HepG2 (cell line): ENCODE measurements around the gene SECTM1. TPM values are rescaled to one million over a fixed set of nuclear protein-coding genes. Genes with fewer than 3 reads are reported as not detected.

ENCODE experiments used
- CBX1 ChIP-seq: IDR thresholded peaks from one replicate; pipeline ENCODE4 v1.6.1; 2016; ENCODE audit warnings: antibody characterized with exemption, low read depth
- EEA1 ChIP-seq: sonication (generic); formaldehyde crosslinking; IDR thresholded peaks from 2 replicates; pipeline ENCODE4 v1.5.1; 2020; ENCODE audit warnings: mild to moderate bottlenecking, missing genetic modification reagents, borderline replicate concordance
- FOSL1 ChIP-seq: sonication (generic); formaldehyde crosslinking; IDR thresholded peaks from 2 replicates; pipeline ENCODE4 v1.9.0; 2021; ENCODE audit warnings: missing genetic modification reagents, borderline replicate concordance
- FOXK1 ChIP-seq: sonication (generic); formaldehyde crosslinking; IDR thresholded peaks from 2 replicates; pipeline ENCODE4 v1.4.0; 2020; ENCODE audit warnings: low read depth, missing genetic modification reagents, borderline replicate concordance
- GABPB1 ChIP-seq: IDR thresholded peaks from 2 replicates; pipeline ENCODE4 v1.6.1; 2016; ENCODE audit warnings: mild to moderate bottlenecking, missing genetic modification reagents, moderate library complexity, missing compliant biosample characterization
- GATAD2A ChIP-seq: IDR thresholded peaks from 2 replicates; pipeline ENCODE4 v1.6.1; 2016
- HNRNPL ChIP-seq: fragments of 200-400 bp; formaldehyde crosslinking; IDR thresholded peaks from 2 replicates; pipeline ENCODE4 v1.6.1; 2017; ENCODE audit warnings: mild to moderate bottlenecking, low read depth, low read length
- KDM2A ChIP-seq: sonication (generic); formaldehyde crosslinking; IDR thresholded peaks from 2 replicates; pipeline ENCODE4 v1.4.0; 2020; ENCODE audit warnings: low read depth, missing genetic modification reagents, borderline replicate concordance
- NFE2L2 ChIP-seq: fragments of 150-350 bp; IDR thresholded peaks from 2 replicates; pipeline ENCODE4 v1.6.1; 2014; ENCODE audit warnings: low read length
- PRDM4 ChIP-seq: sonication (generic); formaldehyde crosslinking; IDR thresholded peaks from 2 replicates; pipeline ENCODE4 v1.9.0; 2021; ENCODE audit warnings: missing genetic modification reagents, borderline replicate concordance
- ZNF333 ChIP-seq: sonication (generic); formaldehyde crosslinking; IDR thresholded peaks from 2 replicates; pipeline ENCODE4 v1.4.0; 2020; ENCODE audit warnings: mild to moderate bottlenecking, missing genetic modification reagents, borderline replicate concordance
- ZNF746 ChIP-seq: sonication (generic); formaldehyde crosslinking; IDR thresholded peaks from 2 replicates; pipeline ENCODE4 v1.8.0; 2022; ENCODE audit warnings: mild to moderate bottlenecking, missing genetic modification reagents
- polyA plus RNA-seq, 8 experiments: library from polyadenylated mRNA; depleted of rRNA in 3 of 8; stranded (reverse) in 7 of 8; unstranded in 1 of 8; fragments of >200 nt; fragmentation: Illumina TruSeq in 4 of 8; extraction: Trizol in 4 of 8; gene quantifications; 2 replicates each; pipeline versions ENCODE4 v1.2.1 to v1.2.3, GENCODE V29; 2011 to 2016; ENCODE audit warnings: low read depth in 4 of 8, missing spikeins in 1 of 8, mixed read lengths in 1 of 8; ENCODE audit not compliant: insufficient read depth in 1 of 8
- total RNA-seq, 5 experiments: library from RNA; depleted of rRNA; stranded (reverse); fragments of >200 nt; fragmentation: Illumina TruSeq; extraction: Trizol; gene quantifications; 2 replicates each; pipeline ENCODE4 v1.2.3, GENCODE V29; 2016; ENCODE audit warnings: low read depth in 1 of 5
- TF ChIP-seq, protein P1 (sequence below): sonication (generic); formaldehyde crosslinking; IDR thresholded peaks from 2 replicates; pipeline ENCODE4 v1.4.0; 2020; ENCODE audit warnings: missing genetic modification reagents
- TF ChIP-seq, protein P2 (sequence below): sonication (generic); formaldehyde crosslinking; IDR thresholded peaks from 2 replicates; pipeline ENCODE4 v1.5.1; 2020; ENCODE audit warnings: mild to moderate bottlenecking, missing genetic modification reagents, moderate library complexity
- TF ChIP-seq, protein P3 (sequence below): sonication (generic); formaldehyde crosslinking; IDR thresholded peaks from 2 replicates; pipeline ENCODE4 v1.4.0; 2020; ENCODE audit warnings: missing genetic modification reagents, borderline replicate concordance
- TF ChIP-seq, protein P4 (sequence below): sonication (generic); formaldehyde crosslinking; IDR thresholded peaks from 2 replicates; pipeline ENCODE4 v1.5.0; 2020; ENCODE audit warnings: mild to moderate bottlenecking, missing genetic modification reagents

Gene SECTM1
- total and polyA plus RNA-seq, 2 of the 13 experiments (the other 11 are each of a cell fraction or from before 2014, with no cell fraction given): 3.5 to 5.3 TPM

DNA sequence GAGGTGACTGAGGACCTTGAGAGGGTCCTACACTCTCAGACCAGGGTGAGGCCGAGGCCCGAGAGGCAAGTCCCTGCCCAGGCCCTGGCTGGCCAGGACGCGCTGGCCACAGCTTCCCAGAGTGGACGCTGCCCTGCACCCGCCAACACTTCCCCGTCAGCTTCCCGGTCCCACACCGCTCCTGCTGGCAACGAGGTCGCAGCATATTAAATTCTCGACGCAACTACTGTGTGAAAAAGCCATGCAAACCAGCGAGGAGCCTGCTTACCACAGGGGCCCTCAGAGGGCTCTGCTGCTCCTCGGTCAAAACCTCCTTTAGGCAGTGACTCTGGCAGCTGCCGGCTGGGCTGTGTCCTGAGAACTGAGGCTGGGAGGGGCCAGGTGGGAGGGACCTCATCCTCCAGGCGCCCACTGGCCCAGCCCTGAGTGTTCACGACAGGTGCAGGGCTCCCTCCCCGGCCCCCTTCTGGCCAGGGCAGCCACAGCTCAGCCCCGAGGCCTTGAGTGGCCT is 23.3 kb upstream of the SECTM1 start (continued):
- TF ChIP-seq PRDM4 (no peak), HNRNPL (0 out of 2 replicates have a peak, but pooled peaks have one; percentile 32), EEA1 (CRISPR knock-in tag) (no peak), GATAD2A (CRISPR knock-in tag) (0 out of 2 replicates have a peak, but pooled peaks have one; percentile 31), FOSL1 (no peak), ZNF746 (no peak), GABPB1 (CRISPR knock-in tag) (peak; percentile 21; the same call in 1 of the 2 replicates), CBX1 (no peak), KDM2A (CRISPR knock-in tag) (peak; percentile 32; the same call in 1 of the 2 replicates), ZNF333 (CRISPR knock-in tag) (0 out of 2 replicates have a peak, but pooled peaks have one; percentile 52), NFE2L2 (no peak), FOXK1 (CRISPR knock-in tag) (no peak)
- TF ChIP-seq, protein P1, sequence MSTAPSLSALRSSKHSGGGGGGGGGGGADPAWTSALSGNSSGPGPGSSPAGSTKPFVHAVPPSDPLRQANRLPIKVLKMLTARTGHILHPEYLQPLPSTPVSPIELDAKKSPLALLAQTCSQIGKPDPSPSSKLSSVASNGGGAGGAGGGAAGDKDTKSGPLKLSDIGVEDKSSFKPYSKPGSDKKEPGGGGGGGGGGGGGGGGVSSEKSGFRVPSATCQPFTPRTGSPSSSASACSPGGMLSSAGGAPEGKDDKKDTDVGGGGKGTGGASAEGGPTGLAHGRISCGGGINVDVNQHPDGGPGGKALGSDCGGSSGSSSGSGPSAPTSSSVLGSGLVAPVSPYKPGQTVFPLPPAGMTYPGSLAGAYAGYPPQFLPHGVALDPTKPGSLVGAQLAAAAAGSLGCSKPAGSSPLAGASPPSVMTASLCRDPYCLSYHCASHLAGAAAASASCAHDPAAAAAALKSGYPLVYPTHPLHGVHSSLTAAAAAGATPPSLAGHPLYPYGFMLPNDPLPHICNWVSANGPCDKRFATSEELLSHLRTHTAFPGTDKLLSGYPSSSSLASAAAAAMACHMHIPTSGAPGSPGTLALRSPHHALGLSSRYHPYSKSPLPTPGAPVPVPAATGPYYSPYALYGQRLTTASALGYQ (CRISPR knock-in tag): no peak
- TF ChIP-seq, protein P2, sequence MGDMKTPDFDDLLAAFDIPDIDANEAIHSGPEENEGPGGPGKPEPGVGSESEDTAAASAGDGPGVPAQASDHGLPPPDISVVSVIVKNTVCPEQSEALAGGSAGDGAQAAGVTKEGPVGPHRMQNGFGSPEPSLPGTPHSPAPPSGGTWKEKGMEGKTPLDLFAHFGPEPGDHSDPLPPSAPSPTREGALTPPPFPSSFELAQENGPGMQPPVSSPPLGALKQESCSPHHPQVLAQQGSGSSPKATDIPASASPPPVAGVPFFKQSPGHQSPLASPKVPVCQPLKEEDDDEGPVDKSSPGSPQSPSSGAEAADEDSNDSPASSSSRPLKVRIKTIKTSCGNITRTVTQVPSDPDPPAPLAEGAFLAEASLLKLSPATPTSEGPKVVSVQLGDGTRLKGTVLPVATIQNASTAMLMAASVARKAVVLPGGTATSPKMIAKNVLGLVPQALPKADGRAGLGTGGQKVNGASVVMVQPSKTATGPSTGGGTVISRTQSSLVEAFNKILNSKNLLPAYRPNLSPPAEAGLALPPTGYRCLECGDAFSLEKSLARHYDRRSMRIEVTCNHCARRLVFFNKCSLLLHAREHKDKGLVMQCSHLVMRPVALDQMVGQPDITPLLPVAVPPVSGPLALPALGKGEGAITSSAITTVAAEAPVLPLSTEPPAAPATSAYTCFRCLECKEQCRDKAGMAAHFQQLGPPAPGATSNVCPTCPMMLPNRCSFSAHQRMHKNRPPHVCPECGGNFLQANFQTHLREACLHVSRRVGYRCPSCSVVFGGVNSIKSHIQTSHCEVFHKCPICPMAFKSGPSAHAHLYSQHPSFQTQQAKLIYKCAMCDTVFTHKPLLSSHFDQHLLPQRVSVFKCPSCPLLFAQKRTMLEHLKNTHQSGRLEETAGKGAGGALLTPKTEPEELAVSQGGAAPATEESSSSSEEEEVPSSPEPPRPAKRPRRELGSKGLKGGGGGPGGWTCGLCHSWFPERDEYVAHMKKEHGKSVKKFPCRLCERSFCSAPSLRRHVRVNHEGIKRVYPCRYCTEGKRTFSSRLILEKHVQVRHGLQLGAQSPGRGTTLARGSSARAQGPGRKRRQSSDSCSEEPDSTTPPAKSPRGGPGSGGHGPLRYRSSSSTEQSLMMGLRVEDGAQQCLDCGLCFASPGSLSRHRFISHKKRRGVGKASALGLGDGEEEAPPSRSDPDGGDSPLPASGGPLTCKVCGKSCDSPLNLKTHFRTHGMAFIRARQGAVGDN (CRISPR knock-in tag): peak; percentile 49
- TF ChIP-seq, protein P3, sequence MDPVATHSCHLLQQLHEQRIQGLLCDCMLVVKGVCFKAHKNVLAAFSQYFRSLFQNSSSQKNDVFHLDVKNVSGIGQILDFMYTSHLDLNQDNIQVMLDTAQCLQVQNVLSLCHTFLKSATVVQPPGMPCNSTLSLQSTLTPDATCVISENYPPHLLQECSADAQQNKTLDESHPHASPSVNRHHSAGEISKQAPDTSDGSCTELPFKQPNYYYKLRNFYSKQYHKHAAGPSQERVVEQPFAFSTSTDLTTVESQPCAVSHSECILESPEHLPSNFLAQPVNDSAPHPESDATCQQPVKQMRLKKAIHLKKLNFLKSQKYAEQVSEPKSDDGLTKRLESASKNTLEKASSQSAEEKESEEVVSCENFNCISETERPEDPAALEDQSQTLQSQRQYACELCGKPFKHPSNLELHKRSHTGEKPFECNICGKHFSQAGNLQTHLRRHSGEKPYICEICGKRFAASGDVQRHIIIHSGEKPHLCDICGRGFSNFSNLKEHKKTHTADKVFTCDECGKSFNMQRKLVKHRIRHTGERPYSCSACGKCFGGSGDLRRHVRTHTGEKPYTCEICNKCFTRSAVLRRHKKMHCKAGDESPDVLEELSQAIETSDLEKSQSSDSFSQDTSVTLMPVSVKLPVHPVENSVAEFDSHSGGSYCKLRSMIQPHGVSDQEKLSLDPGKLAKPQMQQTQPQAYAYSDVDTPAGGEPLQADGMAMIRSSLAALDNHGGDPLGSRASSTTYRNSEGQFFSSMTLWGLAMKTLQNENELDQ (CRISPR knock-in tag): no peak
- TF ChIP-seq, protein P4, sequence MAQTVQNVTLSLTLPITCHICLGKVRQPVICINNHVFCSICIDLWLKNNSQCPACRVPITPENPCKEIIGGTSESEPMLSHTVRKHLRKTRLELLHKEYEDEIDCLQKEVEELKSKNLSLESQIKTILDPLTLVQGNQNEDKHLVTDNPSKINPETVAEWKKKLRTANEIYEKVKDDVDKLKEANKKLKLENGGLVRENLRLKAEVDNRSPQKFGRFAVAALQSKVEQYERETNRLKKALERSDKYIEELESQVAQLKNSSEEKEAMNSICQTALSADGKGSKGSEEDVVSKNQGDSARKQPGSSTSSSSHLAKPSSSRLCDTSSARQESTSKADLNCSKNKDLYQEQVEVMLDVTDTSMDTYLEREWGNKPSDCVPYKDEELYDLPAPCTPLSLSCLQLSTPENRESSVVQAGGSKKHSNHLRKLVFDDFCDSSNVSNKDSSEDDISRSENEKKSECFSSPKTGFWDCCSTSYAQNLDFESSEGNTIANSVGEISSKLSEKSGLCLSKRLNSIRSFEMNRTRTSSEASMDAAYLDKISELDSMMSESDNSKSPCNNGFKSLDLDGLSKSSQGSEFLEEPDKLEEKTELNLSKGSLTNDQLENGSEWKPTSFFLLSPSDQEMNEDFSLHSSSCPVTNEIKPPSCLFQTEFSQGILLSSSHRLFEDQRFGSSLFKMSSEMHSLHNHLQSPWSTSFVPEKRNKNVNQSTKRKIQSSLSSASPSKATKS (CRISPR knock-in tag): no peak
